ENCODE measurements around the gene ST6GALNAC2. TPM values are rescaled to one million over a fixed set of nuclear protein-coding genes. Genes with fewer than 3 reads are reported as not detected.
"Not testable (repeated sequence)": the region's sequence is repeated elsewhere in the genome, so short reads cannot be mapped to it uniquely, and the experiment has no call there.

Gene ST6GALNAC2
- total and polyA plus RNA-seq, 8 donors, result 2.1 to 30.2 (median 4.7) TPM

DNA sequence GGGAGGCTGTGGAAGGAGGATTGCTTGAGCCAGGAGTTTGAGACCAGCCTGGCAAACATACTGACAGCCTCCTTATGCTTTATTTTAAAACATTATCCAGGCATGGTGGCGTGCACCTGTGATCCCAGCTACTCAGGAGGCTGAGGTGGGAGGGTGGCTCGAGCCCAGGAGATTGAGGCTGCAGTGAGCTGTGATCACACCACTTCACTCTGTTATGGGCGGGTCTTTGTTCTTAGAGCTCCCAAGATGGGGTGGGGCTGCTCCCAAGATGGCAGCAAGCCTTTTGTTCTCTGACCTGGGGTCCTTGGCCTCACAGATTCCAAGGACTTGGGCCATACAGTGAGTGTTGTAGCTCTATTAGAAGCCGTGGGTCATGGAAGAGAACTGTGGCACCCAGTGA is 26.1 kb upstream of the ST6GALNAC2 start:
- Histone ChIP-seq H3K27me3 (no peaks in the 10 kb centered on the region), H3K36me3 (no peaks in the 10 kb centered on the region), H3K27ac (no peak overlapping the region), H3K4me3 (no peak overlapping the region), H3K4me1 (no peaks in the 10 kb centered on the region), H3K9me3 (peaks cover 0 to 2% of the 10 kb centered on the region in 2 donors)
- DNase-seq (no peak), ATAC-seq (no peak)
- TF ChIP-seq, protein P1, sequence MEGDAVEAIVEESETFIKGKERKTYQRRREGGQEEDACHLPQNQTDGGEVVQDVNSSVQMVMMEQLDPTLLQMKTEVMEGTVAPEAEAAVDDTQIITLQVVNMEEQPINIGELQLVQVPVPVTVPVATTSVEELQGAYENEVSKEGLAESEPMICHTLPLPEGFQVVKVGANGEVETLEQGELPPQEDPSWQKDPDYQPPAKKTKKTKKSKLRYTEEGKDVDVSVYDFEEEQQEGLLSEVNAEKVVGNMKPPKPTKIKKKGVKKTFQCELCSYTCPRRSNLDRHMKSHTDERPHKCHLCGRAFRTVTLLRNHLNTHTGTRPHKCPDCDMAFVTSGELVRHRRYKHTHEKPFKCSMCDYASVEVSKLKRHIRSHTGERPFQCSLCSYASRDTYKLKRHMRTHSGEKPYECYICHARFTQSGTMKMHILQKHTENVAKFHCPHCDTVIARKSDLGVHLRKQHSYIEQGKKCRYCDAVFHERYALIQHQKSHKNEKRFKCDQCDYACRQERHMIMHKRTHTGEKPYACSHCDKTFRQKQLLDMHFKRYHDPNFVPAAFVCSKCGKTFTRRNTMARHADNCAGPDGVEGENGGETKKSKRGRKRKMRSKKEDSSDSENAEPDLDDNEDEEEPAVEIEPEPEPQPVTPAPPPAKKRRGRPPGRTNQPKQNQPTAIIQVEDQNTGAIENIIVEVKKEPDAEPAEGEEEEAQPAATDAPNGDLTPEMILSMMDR (IDR thresholded peaks at IDR 0.05), result no peak
- intact Hi-C loops (cut with DNase I), result no loop called here

DNA sequence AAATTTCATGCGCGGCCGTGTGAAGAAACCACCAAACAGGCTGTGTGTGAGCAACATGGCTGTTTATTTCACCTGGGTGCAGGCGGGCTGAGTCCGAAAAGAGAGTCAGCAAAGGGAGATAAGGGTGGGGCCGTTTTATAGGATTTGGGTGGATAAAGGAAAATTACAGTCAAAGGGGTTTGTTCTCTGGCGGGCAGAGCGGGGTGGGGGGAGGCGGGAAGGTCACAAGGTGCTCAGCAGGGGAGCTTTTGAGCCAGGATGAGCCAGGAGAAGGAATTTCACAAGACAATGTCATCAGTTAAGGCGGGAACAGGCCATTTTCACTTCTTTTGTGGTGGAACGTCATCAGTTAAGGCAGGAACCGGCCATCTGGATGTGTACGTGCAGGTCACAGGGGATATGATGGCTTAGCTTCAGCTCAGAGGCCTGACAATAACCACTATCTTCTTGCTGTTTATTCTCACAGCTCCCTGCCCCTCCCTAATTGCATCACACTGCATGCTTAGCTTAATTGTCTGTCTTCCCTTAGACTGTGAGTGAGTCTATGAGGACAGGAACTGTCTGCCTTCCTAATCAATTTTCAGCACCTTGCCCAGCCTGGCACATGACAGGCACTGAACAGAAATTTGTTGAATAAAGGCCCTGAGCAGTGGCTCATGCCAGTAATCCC is 25.6 kb upstream of the ST6GALNAC2 start:
- H3K27ac ChIP-seq; H3K36me3 ChIP-seq; intact Hi-C loops (cut with DNase I); H3K27me3 ChIP-seq; ATAC-seq; H3K4me3 ChIP-seq; H3K9me3 ChIP-seq; H3K4me1 ChIP-seq; DNase-seq: not testable (repeated sequence)

DNA sequence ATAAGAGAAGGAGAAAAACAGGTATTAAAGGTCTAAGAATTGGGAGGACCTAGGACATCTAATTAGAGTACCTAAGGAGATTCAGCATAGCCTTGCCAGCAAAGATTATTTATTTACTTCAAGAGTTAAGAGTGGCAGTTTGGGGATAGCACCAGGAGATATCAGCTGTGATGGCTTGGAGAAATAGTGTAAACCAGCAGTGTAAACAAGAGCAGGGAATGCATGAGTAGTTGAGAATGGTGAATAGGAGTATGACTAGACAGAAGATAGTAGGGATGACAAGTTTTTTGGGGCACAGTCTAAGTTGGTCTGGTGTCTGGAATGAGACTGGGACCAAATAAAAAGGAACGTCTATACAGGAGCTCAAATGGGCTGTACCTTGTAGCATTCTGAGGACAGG is 21.0 kb upstream of the ST6GALNAC2 start:
- H3K36me3 ChIP-seq; H3K27me3 ChIP-seq; H3K4me3 ChIP-seq; H3K27ac ChIP-seq; DNase-seq; H3K4me1 ChIP-seq; intact Hi-C loops (cut with DNase I); H3K9me3 ChIP-seq; ATAC-seq: not testable (repeated sequence)

DNA sequence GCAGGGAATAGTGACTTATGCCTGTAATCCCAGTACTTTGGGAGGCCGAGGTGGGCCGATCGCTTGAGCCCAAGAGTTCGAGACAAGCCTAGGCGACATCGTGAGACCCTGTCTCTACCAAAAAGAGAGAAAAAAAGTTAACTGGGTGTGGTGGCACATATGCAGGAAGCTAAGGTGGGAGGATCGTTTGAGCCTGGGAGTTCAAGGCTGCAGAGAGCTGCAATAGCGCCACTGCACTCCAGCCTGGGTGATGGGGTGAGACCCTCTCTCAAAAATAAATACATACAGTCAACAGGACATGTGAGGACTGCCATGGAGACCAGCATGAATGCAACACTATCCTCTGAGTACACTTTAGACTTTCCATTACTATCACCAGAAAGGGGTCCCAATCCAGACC is 15.4 kb upstream of the ST6GALNAC2 start:
- Histone ChIP-seq H3K4me1 (peaks cover 0 to 51% of the 10 kb centered on the region in 2 donors), H3K27ac (no peak overlapping the region), H3K27me3 (no peaks in the 10 kb centered on the region), H3K9me3 (no peaks in the 10 kb centered on the region), H3K36me3 (no peaks in the 10 kb centered on the region), H3K4me3 (no peak overlapping the region)
- intact Hi-C loops (cut with DNase I), result no loop called here
- TF ChIP-seq, protein P1 (IDR thresholded peaks at IDR 0.05), result no peak
- ATAC-seq, result no peak
- DNase-seq, result no peak

DNA sequence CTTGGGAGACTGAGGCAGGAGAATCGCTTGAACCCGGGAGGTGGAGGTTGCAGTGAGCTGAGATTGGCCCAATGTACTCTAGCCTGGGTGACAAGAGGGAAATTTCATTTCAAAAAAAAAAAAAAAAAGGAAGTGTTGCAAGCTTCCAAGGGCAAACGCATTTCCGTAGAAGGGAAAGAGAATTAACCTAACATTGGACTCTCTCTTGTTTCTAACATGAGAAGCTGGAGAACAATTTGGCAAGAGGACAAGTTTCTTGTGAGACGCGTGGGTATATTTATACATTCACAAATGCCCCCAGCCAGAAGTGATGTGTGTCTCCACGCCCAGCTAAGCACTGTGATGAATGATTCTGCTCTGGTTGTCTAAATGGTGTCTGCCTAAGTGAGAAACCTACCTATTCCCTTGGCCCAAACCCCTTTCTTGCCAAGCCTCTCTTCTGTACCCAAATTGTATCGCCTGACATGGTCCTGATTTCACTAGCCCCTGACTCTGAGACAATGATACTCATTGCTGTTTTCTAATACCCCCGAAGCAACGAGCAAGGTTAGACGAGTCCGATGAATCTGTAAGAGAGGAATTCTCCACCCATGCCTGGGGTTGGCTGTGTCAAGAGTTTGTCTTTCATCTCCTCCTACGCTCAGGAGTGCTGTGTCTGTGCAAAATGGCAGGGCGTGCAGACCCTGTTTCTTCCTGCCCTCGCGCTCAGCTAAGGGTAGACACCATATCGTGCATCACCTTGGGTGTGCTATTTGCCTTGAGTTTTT is 14.2 kb upstream of the ST6GALNAC2 start:
- TF ChIP-seq, protein P1 (IDR thresholded peaks at IDR 0.05), result no peak
- Histone ChIP-seq H3K36me3 (no peaks in the 10 kb centered on the region), H3K4me1 (peaks cover 0 to 51% of the 10 kb centered on the region in 2 donors), H3K27me3 (no peaks in the 10 kb centered on the region), H3K27ac (peak overlapping the region in 1 of 2 donors; percentile 69), H3K9me3 (no peaks in the 10 kb centered on the region), H3K4me3 (no peak overlapping the region)
- intact Hi-C loops (cut with DNase I), result no loop called here
- ATAC-seq (no peak), DNase-seq (no peak)

DNA sequence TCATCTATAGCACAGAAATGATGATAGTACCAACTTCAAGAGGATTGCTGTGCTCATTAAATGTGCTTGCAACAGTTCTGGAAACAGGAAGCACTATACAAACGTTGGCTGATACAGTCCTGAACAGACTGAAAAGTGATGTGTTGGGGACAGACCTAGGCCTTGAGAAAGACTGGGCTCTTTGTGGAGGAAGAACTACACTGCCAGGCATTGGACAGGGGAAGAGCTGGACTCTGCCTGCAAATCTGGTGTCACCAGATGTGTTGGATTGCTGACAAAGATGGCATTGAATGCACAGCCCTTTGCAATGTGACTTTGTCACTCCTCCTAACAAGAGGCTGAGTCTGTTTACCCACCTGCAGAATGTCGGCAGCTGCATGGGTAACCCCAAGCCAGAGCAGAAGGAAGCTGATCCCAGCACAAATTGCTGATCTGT is 12.4 kb upstream of the ST6GALNAC2 start:
- Histone ChIP-seq H3K4me1 (peaks cover 0 to 51% of the 10 kb centered on the region in 2 donors), H3K9me3 (no peaks in the 10 kb centered on the region), H3K4me3 (no peak overlapping the region), H3K27me3 (no peaks in the 10 kb centered on the region), H3K27ac (peak overlapping the region in 1 of 2 donors; percentile 64), H3K36me3 (no peaks in the 10 kb centered on the region)
- TF ChIP-seq, protein P1 (IDR thresholded peaks at IDR 0.05), result no peak
- no peak for DNase-seq
- ATAC-seq, result peak; percentile 54
- intact Hi-C loops (cut with DNase I), result no loop called here
